ENCODE data around the gene PSME4. TPM values are rescaled to one million over a fixed set of nuclear protein-coding genes. Genes with fewer than 3 reads are reported as not detected.
A peak's percentile ranks its signal among the peaks of the same experiment; 100 is the strongest.

Gene PSME4
- total RNA-seq, 1 experiment from 2014 or later, result 87.4 TPM

DNA sequence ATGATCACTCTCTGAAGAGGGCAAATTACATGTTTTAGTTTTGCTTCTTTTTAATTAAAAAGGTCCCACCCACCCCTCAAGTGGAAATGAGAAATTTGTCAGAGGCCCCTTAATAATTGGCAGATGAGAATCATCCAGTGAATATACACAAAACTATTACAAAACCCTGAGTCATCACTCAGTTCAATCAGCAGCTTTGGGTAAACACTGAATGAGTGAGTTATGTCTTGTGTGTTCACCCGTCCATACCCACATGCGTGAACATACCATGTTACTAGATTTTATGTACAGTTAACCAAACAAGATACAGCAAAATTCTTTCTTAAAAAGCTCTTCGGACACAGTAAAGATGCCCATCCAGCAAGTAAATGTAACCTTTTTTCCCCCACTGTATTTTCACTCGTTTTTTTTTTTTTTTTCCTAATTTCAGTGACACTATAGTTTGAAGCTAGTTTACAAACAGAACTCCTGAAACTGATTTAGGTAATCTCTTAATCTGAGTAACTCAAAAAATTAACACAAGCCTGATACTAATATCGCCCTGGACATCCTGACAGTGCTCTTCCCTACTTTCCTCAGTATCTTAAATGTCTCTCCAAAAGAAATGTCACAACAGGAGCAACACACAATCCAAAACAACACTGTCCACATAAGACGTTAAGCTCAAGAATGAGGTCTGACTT, 1.4 kb downstream of the PSME4 start:
- WGBS (ENCODE audit: extremely low coverage, insufficient read length, low lambda C conversion rate), result no CpG with 5 or more reads among the region's 6 CpGs
- peak overlapping the region; percentile 88 for H3K4me2 ChIP-seq (ENCODE audit: insufficient read depth, insufficient read length, low read length)
- Mint-ChIP-seq H3K27ac (peak overlapping the region; percentile 65 to 94 (median 65)), H3K4me3 (peak overlapping the region; percentile 80 to 95), H3K9me3 (no peaks in the 10 kb centered on the region), H3K36me3 (ENCODE audit: insufficient read depth in 1 of 3, low read depth in 3 of 3) (peaks cover 2 to 18% (median 8%) of the 10 kb centered on the region in 3 experiments; a peak in 5 of 7 replicates), H3K4me1 (peaks cover 29 to 30% of the 10 kb centered on the region in 2 experiments), H3K27me3 (ENCODE audit: low read depth) (no peaks in the 10 kb centered on the region)
- TF ChIP-seq, protein P1, sequence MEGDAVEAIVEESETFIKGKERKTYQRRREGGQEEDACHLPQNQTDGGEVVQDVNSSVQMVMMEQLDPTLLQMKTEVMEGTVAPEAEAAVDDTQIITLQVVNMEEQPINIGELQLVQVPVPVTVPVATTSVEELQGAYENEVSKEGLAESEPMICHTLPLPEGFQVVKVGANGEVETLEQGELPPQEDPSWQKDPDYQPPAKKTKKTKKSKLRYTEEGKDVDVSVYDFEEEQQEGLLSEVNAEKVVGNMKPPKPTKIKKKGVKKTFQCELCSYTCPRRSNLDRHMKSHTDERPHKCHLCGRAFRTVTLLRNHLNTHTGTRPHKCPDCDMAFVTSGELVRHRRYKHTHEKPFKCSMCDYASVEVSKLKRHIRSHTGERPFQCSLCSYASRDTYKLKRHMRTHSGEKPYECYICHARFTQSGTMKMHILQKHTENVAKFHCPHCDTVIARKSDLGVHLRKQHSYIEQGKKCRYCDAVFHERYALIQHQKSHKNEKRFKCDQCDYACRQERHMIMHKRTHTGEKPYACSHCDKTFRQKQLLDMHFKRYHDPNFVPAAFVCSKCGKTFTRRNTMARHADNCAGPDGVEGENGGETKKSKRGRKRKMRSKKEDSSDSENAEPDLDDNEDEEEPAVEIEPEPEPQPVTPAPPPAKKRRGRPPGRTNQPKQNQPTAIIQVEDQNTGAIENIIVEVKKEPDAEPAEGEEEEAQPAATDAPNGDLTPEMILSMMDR (conservative IDR thresholded peaks at IDR 0.05), result no peak
- H3K18ac ChIP-seq (ENCODE audit: insufficient read length, low read depth, low read length), result no peak overlapping the region
- H2AFZ ChIP-seq (ENCODE audit: low read length), result no peak overlapping the region
- H3K79me1 ChIP-seq (ENCODE audit: insufficient read depth, low read depth, low read length, poor library complexity, severe bottlenecking), result no peaks in the 10 kb centered on the region
- H3K14ac ChIP-seq (ENCODE audit: insufficient read depth, low read length), result no peak overlapping the region
- H3K9me3 ChIP-seq (ENCODE audit: control insufficient read depth, low read depth, low read length), result no peaks in the 10 kb centered on the region
- peak overlapping the region; percentile 80 for H3K9ac ChIP-seq (ENCODE audit: extremely low read depth, insufficient read length, low read length)
- H3K23me2 ChIP-seq (ENCODE audit: insufficient read length, low read depth, low read length, poor library complexity, severe bottlenecking), result peaks cover 6% of the 10 kb centered on the region
- no peak overlapping the region for H2BK12ac ChIP-seq (ENCODE audit: insufficient read length, low read depth, low read length)
- H3K79me2 ChIP-seq (ENCODE audit: insufficient read depth, low read length), result peaks cover 50% of the 10 kb centered on the region; the same call in 1 of the 2 replicates
- no peak for DNase-seq
- no peak overlapping the region for H4K8ac ChIP-seq (replicated peaks; ENCODE audit: insufficient read length, low read depth, low read length)
- no peaks in the 10 kb centered on the region for H3K27me3 ChIP-seq (ENCODE audit: insufficient read depth, low read length)
- H2BK20ac ChIP-seq (ENCODE audit: low read depth, low read length, poor library complexity, severe bottlenecking), result no peak overlapping the region
- no peaks in the 10 kb centered on the region for H4K20me1 ChIP-seq (ENCODE audit: control insufficient read depth, insufficient read depth, insufficient read length)
- H3K4me1 ChIP-seq (ENCODE audit: insufficient read depth, low read length), result peaks cover 2% of the 10 kb centered on the region; the same call in 1 of the 2 replicates
- no peak overlapping the region for H4K5ac ChIP-seq (ENCODE audit: insufficient read length, low read depth, low read length)
- no peak overlapping the region for H2BK120ac ChIP-seq (ENCODE audit: low read depth, low read length, poor library complexity, severe bottlenecking)
- H3K23ac ChIP-seq (ENCODE audit: insufficient read length, low read depth, low read length), result no peak overlapping the region
- no peak overlapping the region for H3K56ac ChIP-seq (ENCODE audit: insufficient read length, low read depth, low read length)
- no peak overlapping the region for H2BK5ac ChIP-seq (ENCODE audit: insufficient read length, low read length)
- H3K4ac ChIP-seq (ENCODE audit: low read depth, low read length), result no peak overlapping the region
- H4K91ac ChIP-seq (ENCODE audit: insufficient read length, low read depth, low read length), result no peak overlapping the region
- H3T11ph ChIP-seq (ENCODE audit: low read length), result no peak overlapping the region
- no peak overlapping the region for H2BK15ac ChIP-seq (ENCODE audit: low read depth, low read length)
- H2AK5ac ChIP-seq (ENCODE audit: insufficient read length, low read length), result no peak overlapping the region
- no peak overlapping the region for H3K27ac ChIP-seq (ENCODE audit: insufficient read length, low read depth, low read length)
